Inflammatory macrophage treated with lipopolysaccharide for 4 hours (primary cell): ENCODE measurements around the gene THEM5.

Experiments
- DNase-seq: peaks from one replicate; pipeline ENCODE4 v3.0.0-alpha.2; 2020

THEM5 gene

DNA sequence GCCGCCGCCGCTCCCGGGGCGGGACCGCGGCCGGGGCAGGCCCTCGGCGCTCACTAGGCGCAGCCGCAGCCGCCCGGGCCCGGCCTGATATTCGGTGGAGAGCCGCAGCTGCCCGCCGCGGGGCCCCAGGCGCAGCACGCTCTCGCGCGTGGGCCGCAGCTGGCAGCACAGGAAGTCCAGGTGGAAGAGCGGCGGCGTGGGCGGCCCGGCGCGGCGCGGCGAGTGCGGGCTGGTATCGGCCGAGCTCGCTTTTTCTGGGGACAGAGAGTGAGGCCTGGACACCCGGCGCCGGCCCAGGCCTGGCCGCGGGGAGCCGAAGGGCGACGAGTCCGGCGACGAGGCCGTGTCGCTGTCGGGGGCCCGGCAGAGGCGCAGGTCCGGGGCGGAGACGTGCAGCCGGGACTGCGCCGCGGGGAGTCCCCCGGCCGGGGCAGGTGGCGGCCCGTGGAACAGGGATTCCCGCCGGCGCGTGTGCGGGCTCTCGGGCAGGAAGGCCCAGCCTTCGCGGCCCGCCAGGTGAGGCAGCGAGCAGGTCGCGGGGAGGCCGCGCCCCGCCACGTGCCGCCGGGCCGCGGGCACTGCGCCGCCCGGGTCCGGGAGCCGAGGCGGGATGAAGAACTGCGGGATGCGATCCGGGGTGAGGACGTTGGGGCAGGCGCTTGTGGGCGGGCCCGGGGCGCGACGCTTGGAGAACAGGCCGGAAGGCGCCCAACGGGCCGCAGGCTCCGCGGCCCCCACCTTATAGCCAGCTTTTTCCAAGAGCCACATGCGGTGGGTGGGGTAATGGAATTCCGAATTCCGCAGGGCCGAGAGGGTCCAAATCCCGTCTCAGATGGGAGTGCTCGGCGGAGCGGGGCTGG, 15.1 kb downstream of the THEM5 start:
- DNase-seq: no peak

DNA sequence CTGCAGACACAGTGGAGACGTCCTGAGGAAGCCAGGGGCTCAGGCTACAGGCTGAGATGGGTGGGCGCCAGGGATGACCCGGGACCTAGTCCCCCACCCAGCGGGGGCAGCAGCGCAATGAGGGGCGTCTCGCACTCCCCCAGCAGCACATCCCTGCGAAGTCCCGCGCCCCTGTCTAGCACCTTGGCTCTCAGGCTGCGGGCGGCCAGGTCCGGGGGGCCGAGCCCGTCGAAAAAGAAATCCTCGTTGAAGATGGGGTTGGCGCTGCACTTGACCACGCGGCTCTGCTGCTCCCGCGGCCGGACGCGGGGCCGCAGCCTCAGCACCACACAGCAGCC, 15.7 kb downstream of the THEM5 start:
- no peak for DNase-seq

DNA sequence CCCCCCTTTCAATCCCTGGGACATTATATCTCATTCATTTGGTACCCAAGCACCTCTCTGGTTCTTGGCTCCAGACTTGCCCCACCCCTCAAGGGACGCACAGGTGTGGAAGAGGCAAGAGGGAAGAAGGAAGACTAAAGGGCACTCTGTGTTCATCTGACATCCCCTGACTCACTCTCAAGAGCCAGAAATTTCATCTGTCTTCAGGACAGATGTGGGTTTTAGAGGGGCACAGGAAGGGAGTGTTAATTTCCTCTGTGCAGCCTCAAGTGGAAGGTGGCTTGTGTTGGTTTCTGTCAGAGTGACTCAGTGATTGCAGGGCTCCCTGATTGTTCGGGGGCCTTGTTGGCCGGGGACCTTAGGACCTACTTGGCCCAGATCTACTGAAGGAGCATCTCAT, 16.3 kb downstream of the THEM5 start:
- no peak for DNase-seq

DNA sequence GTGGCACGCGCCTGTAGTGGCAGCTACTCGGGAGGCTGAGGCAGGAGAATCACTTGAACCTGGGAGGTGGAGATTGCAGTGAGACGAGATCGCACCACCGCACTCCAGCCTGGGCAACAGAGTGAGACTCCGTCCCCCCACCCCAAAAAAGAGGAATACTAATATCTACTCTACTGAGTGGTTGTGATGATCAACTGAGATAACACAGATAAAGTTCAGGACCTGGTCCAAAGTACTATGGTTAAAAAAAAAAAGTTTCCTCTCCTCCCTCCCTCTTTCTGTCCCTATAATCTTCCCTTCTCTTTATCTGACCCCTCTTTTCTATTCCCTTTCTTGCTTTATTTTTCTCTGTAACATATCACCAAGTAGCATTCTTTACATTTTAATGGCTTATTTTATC, 17.9 kb downstream of the THEM5 start:
- no peak for DNase-seq

DNA sequence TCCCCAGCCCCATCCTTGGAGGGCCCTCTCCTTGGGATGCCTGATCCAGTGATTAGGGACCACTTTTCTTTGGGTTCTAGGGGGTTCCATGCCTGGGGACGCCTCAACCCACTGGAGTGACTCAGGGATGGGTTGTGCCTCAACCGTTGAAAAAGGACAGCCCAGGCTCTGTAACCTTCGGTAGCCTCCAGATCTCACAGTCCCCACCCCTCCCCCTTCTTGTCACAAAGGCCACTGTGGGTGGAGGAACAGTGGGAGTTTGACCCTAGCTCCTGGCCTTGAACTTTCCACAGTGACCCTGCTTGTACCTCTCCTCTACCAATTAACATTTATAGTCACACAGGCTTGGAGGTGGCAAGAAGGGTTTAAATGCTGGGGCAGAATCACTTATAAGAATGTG, 19.3 kb downstream of the THEM5 start:
- DNase-seq: no peak

DNA sequence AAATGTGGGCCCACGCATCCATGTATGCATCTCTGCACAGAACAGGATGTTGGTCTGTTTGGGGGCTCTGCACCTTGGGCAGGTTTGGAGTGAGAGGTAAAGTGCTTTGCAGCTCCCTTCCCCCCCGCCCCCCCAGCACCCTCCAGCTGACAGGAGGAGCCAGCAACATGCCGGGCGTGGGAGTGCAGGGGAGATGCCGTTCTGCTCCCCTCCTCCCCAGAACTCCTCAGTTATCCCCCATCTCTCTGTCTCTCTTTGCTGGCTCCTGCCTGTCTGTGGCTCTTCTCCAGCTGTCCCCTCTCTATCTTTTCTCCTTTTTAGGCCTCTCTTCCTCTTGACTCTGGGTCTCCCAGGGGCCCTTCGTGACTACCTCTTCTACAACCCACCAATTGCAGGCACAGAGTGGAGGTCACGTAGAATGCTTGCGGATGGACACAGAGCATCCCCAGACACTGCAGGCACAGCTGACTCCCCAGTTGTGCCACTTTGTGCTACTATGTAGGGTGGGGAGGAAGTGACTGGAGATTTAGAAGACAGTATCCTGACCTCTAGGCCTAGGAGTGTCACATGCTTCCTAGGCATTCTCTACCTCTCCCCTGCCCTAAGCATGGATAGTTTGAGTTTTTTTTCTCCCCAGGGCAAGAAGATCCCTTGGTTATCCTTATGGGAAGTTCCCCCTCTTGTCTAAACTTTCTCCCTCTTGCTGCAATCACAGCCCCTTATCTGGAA, 20.2 kb downstream of the THEM5 start:
- no peak for DNase-seq

DNA sequence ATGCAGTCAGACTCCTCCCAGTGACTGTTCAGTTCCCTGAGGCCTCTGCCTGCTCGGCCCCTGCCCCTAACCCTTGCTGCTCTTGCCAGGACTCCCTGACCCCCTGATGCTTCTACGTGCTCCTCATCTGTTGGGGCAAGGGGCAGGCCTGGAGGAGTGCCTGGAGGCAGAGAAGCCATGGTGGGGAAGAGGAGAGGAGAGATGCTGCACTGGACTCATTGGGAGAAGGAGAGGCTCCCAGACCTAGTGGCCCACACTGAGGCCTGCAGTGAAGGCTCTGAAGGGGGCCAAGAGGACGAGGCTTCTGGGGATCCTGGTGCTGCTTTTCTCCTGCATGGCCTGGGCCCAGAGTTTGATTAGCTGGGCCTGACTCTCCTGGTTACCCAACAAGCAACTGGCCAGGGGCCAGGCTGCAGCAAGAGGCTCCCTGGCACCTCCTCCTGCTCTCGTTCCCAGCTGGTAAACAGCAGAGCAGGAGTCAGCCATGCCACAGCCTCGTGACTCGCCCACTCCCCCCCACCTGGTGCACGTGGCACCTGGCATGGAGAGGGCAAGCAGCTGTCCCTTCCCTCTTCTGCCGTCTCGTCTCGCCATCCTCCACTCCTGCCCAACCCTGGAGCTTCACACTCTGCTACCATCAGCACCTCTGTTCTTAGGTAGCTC, 21.1 kb downstream of the THEM5 start:
- no peak for DNase-seq

DNA sequence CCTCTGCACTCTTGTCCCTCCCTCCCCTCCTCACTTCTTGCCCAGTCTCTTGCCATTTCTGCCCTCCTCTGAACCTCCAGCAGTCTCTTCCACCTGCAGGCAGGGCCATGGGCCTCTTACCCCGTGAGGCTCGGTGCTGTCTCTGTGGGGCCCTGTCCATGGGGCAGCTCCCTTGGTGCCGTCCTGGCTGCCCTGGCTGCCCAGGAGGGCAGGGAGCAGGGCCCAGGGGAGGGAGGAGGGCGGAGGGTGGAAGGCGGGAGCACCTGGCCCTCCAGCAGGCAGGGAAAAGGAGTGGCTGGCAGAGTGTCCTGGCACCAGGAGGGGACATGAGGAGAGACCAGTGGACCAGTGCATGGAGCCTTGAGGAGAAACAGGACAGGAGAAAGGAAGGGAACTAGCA, 21.9 kb downstream of the THEM5 start, which contains the start of gene RORC:
RORC (minus strand) TSS at position 198 of the 400 bp plus-strand sequence; CDS start at position 160, 38 bp downstream.
- no peak for DNase-seq

DNA sequence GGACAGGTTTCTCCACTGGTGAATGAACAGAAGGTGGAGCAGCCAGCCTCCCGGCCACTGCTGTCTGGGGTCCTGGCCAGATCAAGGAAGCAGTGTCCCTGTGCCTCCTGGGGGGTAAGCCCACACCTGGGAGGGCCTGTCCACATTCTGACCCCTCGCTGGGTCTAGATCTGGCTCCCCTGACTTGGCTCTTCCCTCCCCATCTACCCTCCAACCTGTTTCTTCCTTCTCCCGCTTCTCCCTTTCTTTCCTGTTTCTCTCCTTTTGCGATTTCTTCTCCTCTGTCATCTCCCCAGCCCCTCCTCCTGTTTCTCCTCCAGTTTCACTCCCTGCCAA, 22.3 kb downstream of the THEM5 start:
- no peak for DNase-seq

DNA sequence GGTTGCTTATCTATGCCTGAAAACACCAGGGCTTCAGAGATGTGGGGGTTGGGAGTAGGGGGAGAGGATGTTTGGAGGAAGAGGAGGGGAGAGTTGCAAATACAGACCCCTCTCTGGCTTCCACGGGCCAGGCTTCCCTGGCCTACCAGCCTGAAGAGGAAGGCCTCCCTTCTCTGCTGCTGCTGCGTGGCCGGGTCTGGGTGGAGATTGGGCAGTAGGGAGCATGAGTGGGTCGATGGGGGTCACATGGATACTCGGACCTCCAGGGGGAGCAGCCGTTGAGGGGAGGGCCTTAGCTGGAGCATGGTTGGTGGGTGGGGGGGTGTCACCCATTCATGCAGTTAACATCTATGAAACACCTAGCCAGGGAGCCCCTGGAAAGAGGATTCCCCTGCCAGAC, 23.5 kb downstream of the THEM5 start:
- DNase-seq: no peak

DNA sequence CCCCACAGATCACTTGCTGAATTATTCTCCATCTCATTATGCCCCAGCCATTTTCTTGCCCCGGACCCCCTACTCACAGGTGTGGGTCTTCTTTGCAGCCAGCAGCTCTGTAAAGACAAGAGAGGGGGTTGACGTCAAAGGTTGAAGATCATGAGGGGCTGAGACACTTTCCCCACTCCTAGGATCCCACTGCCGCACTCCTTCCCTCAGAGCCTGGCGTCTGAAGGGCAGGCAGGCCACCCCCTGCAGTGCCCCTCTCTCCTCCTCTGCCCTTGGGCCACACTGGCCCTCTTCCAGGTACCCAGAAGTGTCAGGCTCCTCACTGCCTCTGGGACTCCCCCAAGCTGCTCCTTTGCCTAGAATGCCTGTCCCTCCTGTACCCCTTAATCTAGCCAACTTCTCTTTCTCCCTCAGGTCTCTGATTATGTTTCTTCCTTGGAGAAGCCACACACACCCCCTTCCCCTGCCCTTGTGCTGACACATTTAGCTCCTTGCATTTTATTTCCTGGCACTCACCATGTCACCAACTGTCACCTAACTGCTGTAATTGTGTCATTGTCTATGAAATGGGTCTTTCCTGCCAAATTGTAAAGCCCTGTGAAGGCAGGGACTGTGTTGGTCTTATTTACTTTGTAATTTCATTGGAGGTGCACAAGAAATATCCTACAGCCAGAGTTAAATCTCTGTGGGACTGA, 24.0 kb downstream of the THEM5 start:
- DNase-seq: no peak

DNA sequence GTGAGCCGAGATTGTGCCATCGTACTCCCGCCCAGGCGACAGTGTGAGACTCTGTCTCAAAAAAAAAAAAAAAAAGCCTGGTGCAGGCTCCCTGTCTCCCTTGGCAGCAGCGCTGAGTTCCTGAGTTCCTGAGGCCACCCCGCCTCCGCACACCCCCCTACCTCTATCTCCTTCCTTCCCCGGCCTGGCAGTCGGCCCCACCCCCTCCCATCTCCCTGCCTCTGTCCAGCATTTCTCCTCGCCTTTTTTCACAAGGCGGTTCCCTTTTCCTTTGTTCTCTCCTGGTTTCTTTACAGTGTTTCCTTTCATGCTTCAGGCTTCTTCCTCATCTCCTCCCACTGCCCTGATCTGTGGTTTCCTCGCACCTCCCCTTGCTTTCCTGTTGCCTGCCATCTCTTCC, 24.6 kb downstream of the THEM5 start:
- peak; percentile 55 for DNase-seq

DNA sequence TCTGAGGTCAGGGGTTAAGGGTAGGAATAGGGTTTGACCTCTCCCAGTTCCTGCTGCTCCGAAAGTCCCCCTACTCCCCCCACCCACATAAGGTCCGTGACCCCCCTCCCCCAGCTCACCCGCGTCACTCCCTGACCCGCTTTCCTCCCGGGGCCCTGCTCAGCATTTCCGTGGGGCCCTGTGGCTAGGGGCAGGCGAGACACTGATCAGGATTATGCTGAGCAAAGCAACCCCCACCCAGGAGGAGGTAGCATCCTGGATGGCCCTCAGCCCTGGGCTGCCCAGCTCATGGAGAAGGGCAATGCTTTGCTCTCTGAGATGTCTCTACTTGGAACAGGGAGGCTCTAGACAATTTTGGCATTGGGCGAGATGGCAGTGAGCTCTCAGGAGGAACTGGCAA, 25.7 kb downstream of the THEM5 start:
- DNase-seq: no peak

DNA sequence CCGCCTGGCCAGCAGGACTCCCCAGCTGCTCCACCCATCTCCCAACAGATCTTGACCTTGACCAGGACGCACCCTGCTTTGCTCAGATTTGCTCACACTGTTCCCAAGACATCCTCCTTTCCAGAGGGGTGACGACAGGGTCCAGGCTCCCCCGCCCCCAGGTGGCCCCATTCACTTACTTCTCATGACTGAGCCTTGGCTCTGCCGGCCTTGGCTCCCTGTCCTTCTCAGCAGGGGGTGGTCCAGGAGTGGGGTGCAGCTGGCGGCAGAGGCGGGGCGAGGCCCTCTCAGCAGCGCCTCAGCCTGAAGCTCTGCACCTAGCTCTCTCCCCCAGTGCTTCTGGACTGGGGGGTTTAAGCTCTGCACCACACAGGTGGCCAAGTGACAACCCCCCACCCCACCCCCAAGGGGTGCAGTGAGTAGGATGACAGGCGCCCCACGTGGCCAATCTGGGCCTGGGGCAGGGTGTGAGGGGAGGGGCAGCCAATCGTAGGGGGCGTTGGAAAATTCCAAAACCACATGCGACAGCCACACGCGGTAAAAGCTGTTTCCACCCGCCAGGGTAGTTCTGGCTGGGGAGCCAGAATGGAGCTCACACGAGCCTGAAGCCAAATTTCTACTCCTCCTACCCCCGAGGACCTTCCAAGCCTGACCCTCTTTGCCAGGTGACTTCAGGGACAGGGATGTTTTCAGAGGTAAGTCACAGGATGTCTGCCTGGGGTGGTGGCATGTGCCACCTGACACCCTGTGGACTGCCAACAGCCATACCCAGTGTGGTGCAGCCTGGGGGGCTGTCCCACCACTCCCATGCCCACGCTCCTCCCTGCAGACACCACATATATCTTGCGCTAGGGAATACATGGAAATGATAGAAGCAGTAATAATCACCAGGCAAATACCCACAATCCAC, 27.5 kb downstream of the THEM5 start:
- no peak for DNase-seq

DNA sequence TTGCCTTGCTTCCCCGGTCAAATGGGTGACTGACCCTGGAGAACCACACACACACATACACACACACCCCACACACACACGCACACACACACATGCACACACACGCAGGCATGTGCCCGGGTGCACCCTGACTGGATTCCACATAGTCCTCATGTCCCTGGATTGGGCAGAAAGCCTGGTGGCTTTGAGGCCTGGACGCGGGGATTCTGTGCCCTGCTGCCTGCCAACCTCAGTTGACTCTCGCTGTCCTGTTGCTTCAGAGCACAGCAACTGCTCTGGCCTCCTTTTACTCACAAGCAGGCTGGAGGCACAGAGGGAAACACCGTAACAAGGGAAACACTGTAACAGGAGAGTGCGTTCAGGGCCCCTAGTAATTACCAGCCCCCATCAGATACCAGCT, 28.3 kb downstream of the THEM5 start:
- no peak for DNase-seq

DNA sequence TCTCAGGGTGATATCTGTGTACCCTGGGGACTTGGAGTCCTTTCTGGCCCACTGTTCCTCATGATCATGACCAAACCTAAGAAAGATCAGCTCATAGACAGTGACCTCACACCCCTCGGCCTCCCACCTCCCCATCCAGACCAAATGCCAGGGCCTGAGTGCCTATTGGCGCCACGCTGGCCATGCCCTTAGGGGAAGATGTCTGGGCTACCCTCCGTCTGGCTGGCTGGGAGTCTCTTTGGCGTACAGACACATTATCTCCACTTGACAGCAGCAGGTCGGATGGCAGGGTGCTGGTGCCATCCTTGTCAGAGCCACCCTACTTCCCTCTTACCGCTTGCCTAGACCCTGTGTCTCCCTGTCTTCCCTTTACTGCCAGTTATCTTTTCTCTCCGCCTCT, 30.3 kb downstream of the THEM5 start:
- no peak for DNase-seq

DNA sequence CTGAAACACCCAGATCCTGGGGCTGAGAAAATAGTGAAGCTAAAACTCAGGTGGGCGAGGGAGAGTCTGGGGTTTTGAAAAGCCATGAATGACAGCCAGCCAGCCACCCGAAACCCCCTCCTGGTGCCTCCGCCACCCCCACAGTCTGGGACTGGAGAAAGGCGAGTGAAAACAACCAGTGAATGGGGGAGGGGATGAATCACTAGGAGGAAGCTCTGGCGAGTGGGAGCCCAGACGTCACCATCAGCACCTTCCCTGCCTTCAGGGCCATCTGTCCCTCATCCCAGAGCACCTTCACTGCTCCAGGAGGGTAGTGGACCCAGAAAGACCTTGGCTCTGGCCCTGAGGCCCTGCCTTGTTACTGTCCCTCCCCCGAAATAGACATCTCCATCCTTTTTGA, 31.1 kb downstream of the THEM5 start:
- DNase-seq: peak; percentile 41

DNA sequence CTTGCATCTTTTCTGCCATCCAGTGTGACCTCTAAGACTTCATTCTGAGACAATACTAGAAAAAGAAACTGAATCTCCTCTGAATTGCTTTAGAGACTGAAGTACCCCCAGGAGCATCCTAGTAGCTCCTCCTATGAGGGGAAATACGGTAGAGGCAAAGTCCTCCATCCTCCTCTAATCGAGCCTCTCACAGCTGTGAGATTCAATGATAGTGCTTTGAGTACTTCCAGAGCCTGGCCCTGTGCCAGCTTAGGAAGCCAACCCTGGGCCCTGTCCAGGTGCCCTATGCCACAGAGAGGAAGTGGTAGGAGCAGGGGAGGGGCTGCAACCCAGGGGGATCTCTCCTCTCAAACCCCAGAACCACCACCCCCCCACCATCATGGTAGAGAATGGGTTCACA, 32.6 kb downstream of the THEM5 start:
- DNase-seq: no peak

DNA sequence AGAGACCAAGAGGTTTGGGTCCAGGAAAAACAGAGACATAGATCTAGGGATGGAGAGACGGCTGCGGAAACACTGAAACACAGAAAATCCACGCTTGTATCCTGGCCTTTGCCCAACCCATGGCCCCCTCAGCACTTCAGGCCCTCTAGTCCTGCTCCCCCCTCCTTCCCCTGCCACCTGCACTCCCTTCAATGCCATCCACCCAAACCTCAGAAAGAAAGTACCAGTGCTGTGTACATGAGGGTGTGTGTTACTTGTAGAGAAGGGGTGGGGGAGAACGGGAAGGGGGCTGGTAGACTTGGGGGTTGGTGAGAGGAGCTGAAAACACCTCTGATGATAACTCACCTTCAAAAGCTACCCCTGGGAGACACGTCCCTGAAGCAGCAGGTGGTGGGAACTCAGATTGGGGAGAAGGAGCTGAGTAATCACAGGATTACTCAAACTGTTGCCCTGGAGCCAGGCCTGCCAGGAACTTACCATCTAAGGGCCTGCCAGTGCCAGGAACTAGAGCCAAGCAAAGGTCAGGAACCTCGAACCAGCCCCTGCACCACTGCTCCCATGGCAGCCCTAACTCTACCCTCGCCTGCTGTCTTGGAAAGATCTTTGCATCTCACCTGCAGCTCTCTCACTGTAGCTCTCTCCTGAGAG, 33.4 kb downstream of the THEM5 start:
- DNase-seq: no peak

DNA sequence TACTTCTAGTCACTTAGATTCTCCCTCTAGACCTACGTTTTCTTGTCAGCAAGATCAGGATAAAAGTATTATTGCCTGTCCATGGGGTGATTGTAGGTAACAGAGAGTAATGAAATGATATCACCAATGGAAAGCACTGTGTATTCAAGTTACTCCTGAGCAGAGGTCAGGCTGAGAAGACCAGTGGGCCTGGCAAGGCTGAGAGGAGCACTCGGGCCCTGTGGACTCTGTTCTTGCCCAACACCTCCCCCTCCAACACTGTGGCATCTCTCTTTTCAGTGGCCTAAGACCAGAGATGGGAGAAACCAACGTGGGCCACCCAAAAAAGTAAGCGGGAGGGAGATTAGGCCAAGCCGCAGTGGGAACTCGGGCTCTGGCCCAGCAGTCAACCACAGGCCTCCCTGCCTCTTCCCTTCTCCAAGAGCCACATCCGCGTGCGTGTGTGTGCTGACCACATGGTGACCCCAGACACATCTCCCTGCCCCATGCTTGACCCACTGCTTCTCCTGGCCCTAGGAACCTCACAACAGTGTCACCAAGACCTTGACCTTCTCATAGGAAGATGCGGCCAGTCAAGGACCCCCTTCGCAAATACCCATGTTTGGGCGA, 34.2 kb downstream of the THEM5 start:
- DNase-seq: no peak

DNA sequence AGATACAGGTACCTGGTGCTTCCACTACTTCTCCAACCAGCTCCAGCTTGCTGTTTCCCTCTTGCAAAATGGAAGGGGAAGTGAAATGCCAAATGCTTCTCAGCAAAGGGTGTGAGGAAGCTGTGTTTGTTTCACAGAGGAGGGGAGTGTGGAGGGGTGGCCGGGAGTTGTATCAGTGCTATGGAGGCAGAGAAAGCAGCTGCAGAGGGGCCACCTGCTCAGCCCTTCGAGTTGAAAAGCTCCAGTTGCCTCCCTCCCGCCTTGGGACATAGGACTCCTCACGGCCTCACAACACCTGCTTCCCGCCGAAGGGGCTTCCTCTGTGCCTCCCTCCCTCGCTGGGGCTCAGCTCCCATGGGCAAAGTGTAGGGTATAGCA, 36.2 kb downstream of the THEM5 start:
- DNase-seq: peak; percentile 61
